Karpas-422 (cell line): ENCODE data around the gene GGA3. TPM values are rescaled to one million over a fixed set of nuclear protein-coding genes. Genes with fewer than 3 reads are reported as not detected.
A peak's percentile ranks its signal among the peaks of the same experiment; 100 is the strongest.

ENCODE experiments used
- DNase-seq: peaks from one replicate; pipeline ENCODE4 v3.0.0-alpha.2; 2015
- H2AFZ ChIP-seq: fragments of 200-600 bp; sonication (generic); 2 replicates; pipeline ENCODE4 v1.6.1; 2014; ENCODE audit warnings: antibody characterized with exemption, low read length, mixed read lengths
- H3K27ac ChIP-seq: fragments of 200-600 bp; sonication (generic); 2 replicates; pipeline ENCODE4 v1.5.1; 2014; ENCODE audit warnings: mild to moderate bottlenecking, low read length, moderate library complexity
- H3K27me3 ChIP-seq: fragments of 200-600 bp; sonication (generic); 2 replicates; pipeline ENCODE4 v1.6.1; 2014; ENCODE audit warnings: low read length, mixed read lengths
- H3K36me3 ChIP-seq: fragments of 200-600 bp; sonication (generic); 2 replicates; pipeline ENCODE4 v1.6.1; 2014; ENCODE audit warnings: low read length, mixed read lengths; ENCODE audit not compliant: insufficient read depth
- H3K4me1 ChIP-seq: fragments of 200-600 bp; sonication (generic); 2 replicates; pipeline ENCODE4 v1.6.1; 2014; ENCODE audit warnings: mild to moderate bottlenecking, low read length, mixed read lengths
- H3K4me2 ChIP-seq: fragments of 200-600 bp; sonication (generic); 2 replicates; pipeline ENCODE4 v1.6.1; 2014; ENCODE audit warnings: low read length, low read depth, mild to moderate bottlenecking; ENCODE audit not compliant: poor library complexity, severe bottlenecking
- H3K4me3 ChIP-seq: fragments of 200-600 bp; sonication (generic); 2 replicates; pipeline ENCODE4 v1.5.1; 2014; ENCODE audit warnings: mild to moderate bottlenecking, antibody characterized with exemption, low read length, mixed read lengths
- H3K79me2 ChIP-seq: fragments of 200-600 bp; sonication (generic); 2 replicates; pipeline ENCODE4 v1.6.1; 2014; ENCODE audit warnings: mild to moderate bottlenecking, low read length, mixed read lengths
- H3K9ac ChIP-seq: fragments of 200-600 bp; sonication (generic); 2 replicates; pipeline ENCODE4 v1.6.0; 2014; ENCODE audit warnings: low read length
- H3K9me2 ChIP-seq: fragments of 200-600 bp; sonication (generic), shearing (Covaris generic); replicated peaks from 2 replicates; pipeline ENCODE4 v1.6.0; 2014; ENCODE audit warnings: mild to moderate bottlenecking, low read length, moderate library complexity; ENCODE audit not compliant: insufficient read depth
- H3K9me3 ChIP-seq: fragments of 300-700, 200-600 bp; sonication (generic); 2 replicates; pipeline ENCODE4 v1.6.1; 2014; ENCODE audit warnings: low read length, mixed read lengths
- H4K20me1 ChIP-seq: fragments of 200-600 bp; sonication (generic); 2 replicates; pipeline ENCODE4 v1.6.1; 2014; ENCODE audit warnings: mild to moderate bottlenecking, antibody characterized with exemption, low read length, low read depth; ENCODE audit not compliant: insufficient read depth
- total RNA-seq: library from RNA; depleted of rRNA; stranded (reverse); fragments of >200 nt; shearing (Covaris generic); gene quantifications from 2 replicates; pipeline ENCODE4 v1.2.3, GENCODE V29; 2014; ENCODE audit warnings: low replicate concordance

The GGA3 gene
- total RNA-seq, 1 experiment from 2014 or later: 23.4 TPM

DNA sequence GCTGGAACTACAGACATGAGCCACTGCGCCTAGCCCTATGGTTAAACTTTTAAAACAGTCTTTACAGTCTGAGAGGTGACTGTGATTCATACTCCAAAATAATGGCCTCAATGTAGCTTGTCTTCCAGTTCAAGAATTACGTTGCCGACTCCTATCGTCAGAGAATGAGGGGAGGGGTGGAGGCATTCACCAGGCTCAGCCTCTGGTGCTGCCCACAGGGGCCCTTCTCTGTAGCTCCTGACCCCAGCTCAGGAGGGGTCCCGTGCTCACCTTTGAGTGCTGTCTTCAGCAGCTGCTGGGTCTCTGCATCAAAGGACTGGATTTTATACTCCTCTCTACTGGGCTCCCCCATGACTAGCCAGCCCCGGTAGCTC, 8.4 kb upstream of the GGA3 start:
- peak overlapping the region; percentile 98 for H3K4me3 ChIP-seq
- peaks cover 20% of the 10 kb centered on the region for H3K79me2 ChIP-seq
- H3K27me3 ChIP-seq: no peaks in the 10 kb centered on the region
- peaks cover 14% of the 10 kb centered on the region; the same call in 1 of the 2 replicates for H3K36me3 ChIP-seq
- H3K9me3 ChIP-seq: no peaks in the 10 kb centered on the region
- H2AFZ ChIP-seq: 0 out of 2 replicates have a peak overlapping the region, but pooled peaks have one; percentile 84
- peak overlapping the region; percentile 86 for H3K4me2 ChIP-seq
- H3K27ac ChIP-seq: peak overlapping the region; percentile 70
- DNase-seq: no peak
- peak overlapping the region; percentile 98 for H3K9ac ChIP-seq
- H3K9me2 ChIP-seq: no peaks in the 10 kb centered on the region
- H3K4me1 ChIP-seq: peaks cover 33% of the 10 kb centered on the region
- H4K20me1 ChIP-seq: no peaks in the 10 kb centered on the region

DNA sequence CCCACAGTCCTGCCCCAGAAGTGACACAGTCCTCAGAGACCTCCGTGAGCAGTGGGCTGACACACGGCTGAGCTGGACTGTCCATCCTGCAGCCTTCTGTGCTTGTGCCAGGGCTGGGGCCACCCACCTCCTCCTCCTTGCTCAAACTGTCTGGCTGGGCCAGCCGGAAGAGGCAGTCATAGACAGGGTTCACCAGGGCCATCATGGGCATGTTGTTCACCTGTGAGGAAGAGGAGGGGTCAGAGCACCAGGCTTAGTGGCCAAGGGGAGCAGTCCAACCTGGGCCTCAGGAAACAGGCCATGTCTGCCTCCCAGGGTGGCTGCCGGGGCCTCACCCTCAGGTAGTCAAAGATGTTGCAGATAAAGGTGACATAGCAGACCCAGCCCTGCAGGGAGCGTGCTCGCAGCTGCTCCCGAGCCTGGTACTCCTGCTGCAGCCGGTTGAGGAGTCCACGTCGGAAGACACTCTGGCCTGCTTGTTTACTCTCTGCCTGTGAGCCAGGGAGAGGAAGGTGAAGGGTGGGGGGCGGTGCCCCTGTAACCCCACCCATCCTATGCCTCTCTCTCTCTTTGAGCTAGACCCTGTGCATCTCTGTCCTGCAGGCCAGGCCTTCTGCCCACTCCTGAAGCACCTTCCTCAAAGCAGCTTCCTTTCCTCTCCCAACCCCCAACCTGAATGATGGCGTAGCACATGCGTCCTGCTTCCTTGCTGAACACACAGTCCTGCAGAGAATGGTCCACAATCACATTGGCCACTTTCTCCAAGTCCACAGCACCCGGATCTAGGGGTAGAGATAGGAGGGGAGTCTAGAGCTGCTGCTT, 6.2 kb upstream of the GGA3 start:
- Histone ChIP-seq H3K4me3 (no peak overlapping the region), H3K4me1 (peaks cover 30% of the 10 kb centered on the region), H3K9me3 (no peaks in the 10 kb centered on the region), H3K9me2 (no peaks in the 10 kb centered on the region), H3K27me3 (no peaks in the 10 kb centered on the region), H4K20me1 (no peaks in the 10 kb centered on the region), H3K4me2 (no peak overlapping the region), H3K36me3 (peaks cover 7% of the 10 kb centered on the region; the same call in 1 of the 2 replicates), H3K79me2 (peaks cover 31% of the 10 kb centered on the region), H2AFZ (no peak overlapping the region), H3K27ac (no peak overlapping the region), H3K9ac (no peak overlapping the region)
- peak; percentile 63 for DNase-seq

DNA sequence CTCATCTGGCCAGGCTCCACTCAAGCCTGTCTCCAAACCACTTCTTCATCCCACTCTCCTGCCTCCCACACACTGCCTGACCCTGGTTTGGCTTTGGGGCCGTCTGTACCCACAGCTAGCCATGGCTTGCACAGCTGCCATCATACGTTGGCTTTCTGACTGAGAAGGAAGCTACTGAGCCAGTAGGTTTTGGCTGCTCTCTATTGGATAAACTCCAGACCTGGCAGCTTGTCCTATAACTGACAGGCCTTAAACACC, 5.7 kb upstream of the GGA3 start:
- H3K36me3 ChIP-seq: peaks cover 7% of the 10 kb centered on the region; the same call in 1 of the 2 replicates
- H3K9ac ChIP-seq: no peak overlapping the region
- no peak overlapping the region for H3K4me2 ChIP-seq
- no peak for DNase-seq
- no peaks in the 10 kb centered on the region for H3K9me3 ChIP-seq
- H3K27ac ChIP-seq: no peak overlapping the region
- H4K20me1 ChIP-seq: no peaks in the 10 kb centered on the region
- H3K27me3 ChIP-seq: no peaks in the 10 kb centered on the region
- no peak overlapping the region for H2AFZ ChIP-seq
- no peak overlapping the region for H3K4me3 ChIP-seq
- H3K4me1 ChIP-seq: peaks cover 27% of the 10 kb centered on the region
- no peaks in the 10 kb centered on the region for H3K9me2 ChIP-seq
- H3K79me2 ChIP-seq: peaks cover 32% of the 10 kb centered on the region

DNA sequence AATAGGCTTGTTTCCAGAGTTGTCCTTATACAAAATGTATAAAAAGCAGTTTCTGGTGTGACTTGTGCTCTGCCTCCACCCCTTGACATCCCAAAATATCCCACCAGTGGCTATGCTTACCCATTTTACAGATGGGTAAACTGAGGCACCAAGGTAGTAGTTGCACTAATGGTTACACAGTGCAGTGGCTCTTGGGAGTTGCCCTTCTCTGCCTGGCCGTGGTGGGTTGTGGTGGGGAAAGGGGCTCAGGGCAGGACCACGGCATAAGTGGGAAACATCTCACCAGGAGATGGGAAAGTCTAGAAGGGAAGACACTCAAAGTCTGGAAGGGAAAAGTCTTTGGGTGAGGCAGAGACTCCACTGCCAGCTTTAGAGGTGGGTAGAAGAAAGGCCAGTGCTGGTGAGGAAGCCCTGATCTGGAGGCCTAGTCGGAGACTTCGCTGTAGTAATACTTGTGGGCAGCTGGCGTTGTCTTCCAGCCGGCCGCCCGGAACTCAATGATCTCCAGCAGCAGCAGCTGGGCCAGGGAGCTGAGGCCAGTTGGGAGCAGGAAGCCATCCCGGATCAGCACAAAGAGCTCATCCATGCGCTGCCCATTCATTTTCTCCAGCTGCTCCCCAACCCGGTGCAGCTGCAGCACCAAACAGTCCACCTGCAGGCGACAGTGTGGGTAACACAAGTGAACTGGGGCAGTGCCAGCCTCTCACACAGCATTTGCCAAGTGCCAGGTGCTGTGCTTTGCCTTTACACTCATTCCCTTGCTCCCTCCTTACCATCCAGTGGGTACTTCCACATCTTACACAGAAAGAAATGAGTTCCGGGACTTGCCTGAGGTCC, 5.1 kb upstream of the GGA3 start:
- Histone ChIP-seq H3K4me3 (no peak overlapping the region), H3K36me3 (peaks cover 7% of the 10 kb centered on the region; the same call in 1 of the 2 replicates), H3K9me3 (no peaks in the 10 kb centered on the region), H3K4me2 (no peak overlapping the region), H3K27me3 (no peaks in the 10 kb centered on the region), H3K9ac (no peak overlapping the region), H4K20me1 (no peaks in the 10 kb centered on the region), H3K9me2 (no peaks in the 10 kb centered on the region), H2AFZ (no peak overlapping the region), H3K27ac (no peak overlapping the region), H3K4me1 (peaks cover 25% of the 10 kb centered on the region), H3K79me2 (peaks cover 30% of the 10 kb centered on the region)
- no peak for DNase-seq

DNA sequence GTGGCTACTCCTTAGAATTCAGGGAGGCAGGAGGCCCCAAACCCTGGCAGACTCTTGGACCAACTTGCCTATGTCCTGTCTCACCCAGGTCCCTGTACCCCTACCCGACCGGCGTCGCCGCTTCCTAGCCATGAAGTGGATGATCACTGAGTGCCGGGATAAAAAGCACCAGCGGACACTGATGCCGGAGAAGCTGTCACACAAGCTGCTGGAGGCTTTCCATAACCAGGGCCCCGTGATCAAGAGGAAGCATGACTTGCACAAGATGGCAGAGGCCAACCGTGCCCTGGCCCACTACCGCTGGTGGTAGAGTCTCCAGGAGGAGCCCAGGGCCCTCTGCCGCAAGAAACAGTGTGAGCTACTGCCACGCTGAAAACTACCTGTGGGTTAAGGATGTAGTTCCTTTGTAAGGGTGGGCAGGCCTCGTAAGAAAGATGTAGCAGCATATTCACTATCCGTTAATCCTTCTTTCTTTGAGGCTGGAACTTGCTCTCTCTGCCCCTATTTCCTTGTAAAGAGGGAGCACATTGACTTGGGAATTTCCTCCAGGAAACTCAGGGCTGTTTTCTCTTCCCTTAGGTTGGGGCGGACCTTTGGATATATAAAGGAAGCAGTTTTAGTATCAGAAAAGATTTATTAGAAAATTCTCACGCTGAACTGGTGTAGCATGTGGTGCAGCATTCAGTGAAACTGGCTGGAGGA, 4.4 kb upstream of the GGA3 start:
- Histone ChIP-seq H3K4me1 (peaks cover 25% of the 10 kb centered on the region), H3K9me2 (no peaks in the 10 kb centered on the region), H4K20me1 (no peaks in the 10 kb centered on the region), H3K79me2 (peaks cover 36% of the 10 kb centered on the region), H3K9ac (no peak overlapping the region), H2AFZ (no peak overlapping the region), H3K36me3 (peaks cover 7% of the 10 kb centered on the region; the same call in 1 of the 2 replicates), H3K4me3 (no peak overlapping the region), H3K9me3 (no peaks in the 10 kb centered on the region), H3K27me3 (no peaks in the 10 kb centered on the region), H3K27ac (no peak overlapping the region), H3K4me2 (no peak overlapping the region)
- DNase-seq: no peak

DNA sequence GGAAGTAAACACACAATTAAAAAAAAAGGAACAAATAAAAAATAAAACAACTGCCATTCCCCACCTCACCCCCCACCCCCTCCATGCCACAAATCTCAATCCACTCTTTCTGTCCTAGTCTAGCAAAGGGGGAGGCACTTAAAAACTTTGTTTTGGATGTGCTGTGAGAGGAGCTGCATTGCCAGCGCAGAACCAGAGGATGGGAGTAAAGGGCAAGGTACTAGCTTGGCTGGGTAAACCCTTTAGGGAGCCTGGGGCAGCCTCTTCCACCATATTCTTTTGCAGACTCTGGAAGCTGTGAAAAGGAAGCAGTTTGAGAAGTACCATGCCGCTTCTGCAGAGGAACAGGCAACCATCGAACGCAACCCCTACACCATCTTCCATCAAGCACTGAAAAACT, 1.6 kb upstream of the GGA3 start:
- Histone ChIP-seq H3K36me3 (peaks cover 12% of the 10 kb centered on the region; the same call in 1 of the 2 replicates), H3K4me2 (peak overlapping the region; percentile 75), H3K9ac (peak overlapping the region; percentile 94)

DNA sequence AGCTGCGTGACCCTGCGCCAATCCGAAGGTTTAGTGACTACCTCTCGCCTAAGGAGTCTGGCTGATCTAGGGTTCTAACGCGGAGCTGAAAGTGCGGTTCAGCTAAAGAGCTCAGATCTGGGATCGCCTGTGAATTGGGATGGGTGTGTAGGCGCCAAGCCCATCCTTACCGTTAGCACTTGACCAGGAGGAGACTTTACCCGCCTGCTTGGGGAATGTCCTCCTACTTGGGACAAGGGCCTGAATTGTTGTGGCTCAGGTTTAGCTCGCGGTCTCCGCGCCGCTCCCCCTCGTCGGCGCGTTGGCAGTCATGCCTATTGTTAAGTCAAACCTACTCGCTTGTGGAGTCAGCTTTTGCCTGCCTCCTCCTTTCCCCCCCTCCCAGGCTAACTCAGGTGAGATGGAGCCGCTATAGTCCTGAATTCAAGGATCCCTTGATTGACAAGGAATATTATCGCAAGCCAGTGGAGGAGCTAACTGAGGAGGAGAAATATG, 753 bp upstream of the GGA3 start:
- Histone ChIP-seq H4K20me1 (no peaks in the 10 kb centered on the region), H3K27ac (peak overlapping the region; percentile 87), H2AFZ (peak overlapping the region; percentile 77), H3K27me3 (no peaks in the 10 kb centered on the region), H3K4me3 (peak overlapping the region; percentile 84), H3K9me3 (no peaks in the 10 kb centered on the region), H3K9ac (peak overlapping the region; percentile 94), H3K36me3 (peaks cover 12% of the 10 kb centered on the region; the same call in 1 of the 2 replicates), H3K4me1 (peaks cover 28% of the 10 kb centered on the region), H3K4me2 (peak overlapping the region; percentile 75), H3K79me2 (peaks cover 62% of the 10 kb centered on the region), H3K9me2 (no peaks in the 10 kb centered on the region)
- peak; percentile 63 for DNase-seq

More for the DNA sequence above, 1.6 kb upstream of the GGA3 start:
- Histone ChIP-seq H4K20me1 (no peaks in the 10 kb centered on the region), H3K9me3 (no peaks in the 10 kb centered on the region), H3K9me2 (no peaks in the 10 kb centered on the region), H3K79me2 (peaks cover 57% of the 10 kb centered on the region), H3K27ac (no peak overlapping the region), H3K4me1 (peaks cover 28% of the 10 kb centered on the region), H2AFZ (no peak overlapping the region), H3K4me3 (peak overlapping the region; percentile 84), H3K27me3 (no peaks in the 10 kb centered on the region)
- DNase-seq: no peak
